Mucosa of stomach (tissue), 1 donor: ENCODE results near the gene IQCK.
"Not testable (repeated sequence)": the region's sequence is repeated elsewhere in the genome, so short reads cannot be mapped to it uniquely, and the experiment has no call there.

Source experiments
- H3K27me3 ChIP-seq: one replicate; pipeline ENCODE4 v1.7.0; 2013; ENCODE audit warnings: mild to moderate bottlenecking, low read length; ENCODE audit not compliant: control insufficient read depth, insufficient read depth
- H3K36me3 ChIP-seq: one replicate; pipeline ENCODE4 v1.7.0; 2013; ENCODE audit warnings: low read length; ENCODE audit not compliant: control insufficient read depth, insufficient read depth
- H3K4me1 ChIP-seq: one replicate; pipeline ENCODE4 v1.7.0; 2013; ENCODE audit warnings: mild to moderate bottlenecking, low read length; ENCODE audit not compliant: control insufficient read depth, insufficient read depth
- H3K4me3 ChIP-seq: one replicate; pipeline ENCODE4 v1.7.0; 2013; ENCODE audit warnings: low read length
- H3K9ac ChIP-seq: one replicate; pipeline ENCODE4 v1.7.0; 2013; ENCODE audit warnings: mild to moderate bottlenecking, low read length, moderate library complexity
- H3K9me3 ChIP-seq: one replicate; pipeline ENCODE4 v1.7.0; 2013; ENCODE audit warnings: mild to moderate bottlenecking, low read length, moderate library complexity; ENCODE audit not compliant: control insufficient read depth
- donor health status: Pancreatic carcinoma.

Gene IQCK

DNA sequence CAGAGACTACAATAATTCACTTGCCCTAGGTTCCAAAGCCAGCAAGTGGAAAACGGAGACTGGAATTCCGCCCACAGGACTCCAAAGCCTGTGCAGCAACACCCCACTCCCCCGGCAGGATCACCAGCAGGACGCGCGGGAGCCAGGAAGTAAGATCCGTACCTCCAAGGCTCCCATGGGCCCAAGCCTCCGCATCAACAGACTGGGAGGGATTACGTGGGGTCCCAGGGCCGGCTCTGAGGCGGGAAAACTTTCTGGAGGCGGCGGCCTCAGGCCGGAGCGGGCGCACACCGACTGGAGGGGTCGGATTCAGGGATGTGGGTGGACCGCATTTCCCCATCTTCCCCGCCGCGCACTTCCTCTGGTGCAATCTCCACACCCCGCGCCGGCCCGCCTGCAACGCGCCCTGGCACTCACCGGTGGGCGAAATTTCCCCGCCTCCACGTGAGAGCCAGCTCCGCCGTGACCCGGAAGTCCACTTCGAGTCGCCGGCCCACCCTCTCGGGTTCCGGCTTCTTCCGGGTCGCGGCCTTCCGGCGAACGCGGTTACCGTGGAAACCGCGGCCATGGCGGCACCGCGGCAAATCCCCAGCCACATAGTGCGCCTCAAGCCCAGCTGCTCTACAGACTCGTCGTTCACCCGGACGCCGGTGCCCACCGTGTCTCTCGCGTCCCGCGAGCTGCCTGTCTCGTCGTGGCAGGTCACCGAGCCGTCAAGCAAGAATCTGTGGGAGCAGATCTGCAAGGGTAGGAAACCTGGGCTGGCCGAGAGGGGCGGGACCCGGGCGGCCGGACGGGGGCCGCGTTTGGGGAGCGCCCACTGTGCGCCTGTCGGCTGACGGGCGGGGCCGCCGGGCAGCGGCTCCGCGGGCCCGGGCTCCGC is at the start of gene IQCK, which contains the start of gene KNOP1:
Gene IQCK (plus strand): TSS at position 531 of the 883 bp plus-strand sequence. CDS start 36 bp downstream, at position 567.
Gene KNOP1 (minus strand): TSS at position 487 of the 883 bp plus-strand sequence. CDS start 3,192 bp downstream, outside the sequence.
- Histone ChIP-seq H3K9ac (peak within 1 kb of the TSS; percentile 78), H3K36me3 (no peaks in the 10 kb centered on the region), H3K27me3 (no peaks in the 10 kb centered on the region), H3K4me1 (peaks cover 10% of the 10 kb centered on the region), H3K9me3 (no peaks in the 10 kb centered on the region), H3K4me3 (peak within 1 kb of the TSS; percentile 86)

GRCh38 chr16:19672378-19672777 is 45.7 kb upstream of the IQCK start:
- no peak overlapping the region for H3K9ac ChIP-seq
- no peaks in the 10 kb centered on the region for H3K27me3 ChIP-seq
- H3K4me3 ChIP-seq, result no peak overlapping the region
- H3K36me3 ChIP-seq, result no peaks in the 10 kb centered on the region
- no peaks in the 10 kb centered on the region for H3K4me1 ChIP-seq
- H3K9me3 ChIP-seq, result no peaks in the 10 kb centered on the region

DNA sequence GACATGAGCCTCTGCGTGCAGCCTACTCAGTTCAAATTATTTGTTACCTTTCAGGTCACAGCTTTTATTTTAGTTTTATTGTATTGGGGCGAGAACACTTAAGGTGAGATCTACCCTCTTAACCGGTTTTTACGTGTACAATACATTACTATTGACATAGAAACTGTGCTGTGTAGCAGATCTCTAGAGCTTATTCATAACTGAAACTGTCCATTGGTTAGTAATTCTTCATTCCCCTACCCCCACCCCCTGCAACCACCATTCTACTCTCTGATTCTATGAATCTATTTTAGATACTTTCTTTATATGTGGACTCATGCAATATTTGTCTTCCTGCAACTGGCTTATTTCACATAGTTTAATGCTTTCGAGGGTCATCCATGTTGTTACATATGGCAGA is 43.6 kb upstream of the IQCK start:
- H3K9me3 ChIP-seq, result no peaks in the 10 kb centered on the region
- H3K4me3 ChIP-seq, result no peak overlapping the region
- H3K4me1 ChIP-seq, result no peaks in the 10 kb centered on the region
- H3K36me3 ChIP-seq, result no peaks in the 10 kb centered on the region
- no peak overlapping the region for H3K9ac ChIP-seq
- H3K27me3 ChIP-seq, result no peaks in the 10 kb centered on the region

GRCh38 chr16:19677402-19677801 is 40.7 kb upstream of the IQCK start:
- no peaks in the 10 kb centered on the region for H3K27me3 ChIP-seq
- H3K9me3 ChIP-seq, result no peaks in the 10 kb centered on the region
- H3K36me3 ChIP-seq, result no peaks in the 10 kb centered on the region
- no peaks in the 10 kb centered on the region for H3K4me1 ChIP-seq
- no peak overlapping the region for H3K4me3 ChIP-seq
- no peak overlapping the region for H3K9ac ChIP-seq

GRCh38 chr16:19678804-19679203 is 39.3 kb upstream of the IQCK start:
- H3K4me1 ChIP-seq, result no peaks in the 10 kb centered on the region
- H3K4me3 ChIP-seq, result no peak overlapping the region
- H3K9ac ChIP-seq, result no peak overlapping the region
- no peaks in the 10 kb centered on the region for H3K36me3 ChIP-seq
- no peaks in the 10 kb centered on the region for H3K9me3 ChIP-seq
- H3K27me3 ChIP-seq, result no peaks in the 10 kb centered on the region

- not testable (repeated sequence) for H3K4me3 ChIP-seq, H3K4me1 ChIP-seq, H3K9ac ChIP-seq, H3K9me3 ChIP-seq, H3K36me3 ChIP-seq, H3K27me3 ChIP-seq
These were observed 38.8 kb upstream of the IQCK start for GRCh38 chr16:19679281-19679680.

DNA sequence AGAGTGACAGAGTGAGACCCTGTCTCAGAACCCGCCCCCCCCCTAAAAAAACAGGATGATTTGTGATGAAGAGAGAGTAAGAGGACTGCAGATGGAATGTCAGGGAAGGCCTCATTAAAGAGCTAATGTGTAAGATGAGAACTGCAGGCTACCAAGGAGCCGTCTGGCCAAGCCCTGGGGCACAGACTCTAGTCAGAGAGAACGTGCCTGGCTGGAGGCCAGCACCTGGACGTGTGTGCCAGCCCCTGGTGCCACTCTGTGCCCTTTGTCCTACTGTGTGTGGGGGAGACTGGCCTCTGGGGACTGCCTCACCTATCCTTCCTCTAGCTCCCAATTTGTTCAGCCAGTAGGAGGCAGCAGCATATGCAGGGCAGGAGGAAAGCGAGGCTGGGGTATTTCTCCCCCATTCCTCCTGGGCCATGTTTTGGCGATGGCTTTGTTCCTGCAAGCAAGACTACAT is 37.2 kb upstream of the IQCK start:
- Histone ChIP-seq H3K9me3 (no peaks in the 10 kb centered on the region), H3K4me1 (no peaks in the 10 kb centered on the region), H3K9ac (no peak overlapping the region), H3K4me3 (no peak overlapping the region), H3K27me3 (no peaks in the 10 kb centered on the region), H3K36me3 (no peaks in the 10 kb centered on the region)

DNA sequence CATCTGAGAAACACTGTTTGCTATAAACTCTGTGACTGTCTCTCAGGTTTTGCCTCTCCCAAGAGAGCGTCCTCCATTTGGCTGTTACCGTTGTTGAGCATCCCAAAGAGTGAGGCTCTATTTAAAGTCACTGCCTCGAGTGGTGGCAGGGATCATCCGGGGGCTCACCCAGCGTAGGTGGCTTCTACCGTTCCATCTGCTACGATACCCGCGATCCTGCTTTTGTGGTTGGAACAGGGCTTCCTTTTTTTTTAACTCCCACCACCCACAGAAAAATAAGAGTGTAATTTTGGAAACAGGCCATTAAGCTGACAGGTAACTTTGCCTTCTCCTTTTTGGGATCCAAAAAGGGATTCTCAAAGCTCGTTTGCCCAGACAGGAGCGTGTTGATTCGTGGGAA is 36.4 kb upstream of the IQCK start:
- Histone ChIP-seq H3K27me3 (no peaks in the 10 kb centered on the region), H3K9ac (no peak overlapping the region), H3K4me3 (no peak overlapping the region), H3K36me3 (no peaks in the 10 kb centered on the region), H3K4me1 (no peaks in the 10 kb centered on the region), H3K9me3 (no peaks in the 10 kb centered on the region)

DNA sequence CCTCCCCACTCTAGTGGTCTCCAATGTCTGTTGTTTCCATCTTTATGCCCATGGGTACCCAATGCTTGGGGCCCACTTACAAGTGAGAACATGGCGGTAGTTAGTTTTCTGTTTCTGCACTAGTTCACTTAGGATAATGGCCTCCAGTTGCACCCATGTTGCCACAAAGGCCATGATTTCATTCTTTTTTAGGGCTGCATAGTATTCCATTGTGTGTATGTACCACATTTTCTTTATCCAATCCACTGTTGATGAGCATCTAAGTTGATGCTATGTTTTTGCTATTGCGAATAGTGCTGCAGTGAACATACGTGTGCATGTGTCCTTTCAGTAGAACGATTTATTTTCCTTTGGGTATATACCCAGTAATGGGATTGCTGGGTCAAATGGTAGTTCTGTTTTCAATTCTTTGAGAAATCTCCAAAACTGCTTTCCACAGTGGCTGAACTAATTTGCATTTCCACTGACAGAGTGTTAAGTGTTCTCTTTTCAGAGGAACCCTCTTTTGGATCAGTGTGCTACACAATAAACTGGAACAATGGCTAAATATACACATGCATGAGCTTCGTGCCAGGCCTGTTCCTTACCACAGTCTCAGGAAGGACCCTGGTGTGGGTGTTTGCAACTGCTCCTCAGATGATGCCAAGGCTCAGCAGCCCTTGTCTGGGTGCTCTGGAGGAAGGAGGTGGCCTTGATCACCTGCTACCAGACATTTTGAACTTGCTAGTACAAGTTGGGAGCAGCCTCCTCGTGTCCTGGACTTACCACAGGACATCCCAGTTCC is 34.4 kb upstream of the IQCK start:
- H3K9ac ChIP-seq, result no peak overlapping the region
- no peaks in the 10 kb centered on the region for H3K36me3 ChIP-seq
- no peak overlapping the region for H3K4me3 ChIP-seq
- H3K9me3 ChIP-seq, result no peaks in the 10 kb centered on the region
- H3K4me1 ChIP-seq, result peaks cover 7% of the 10 kb centered on the region
- no peaks in the 10 kb centered on the region for H3K27me3 ChIP-seq

DNA sequence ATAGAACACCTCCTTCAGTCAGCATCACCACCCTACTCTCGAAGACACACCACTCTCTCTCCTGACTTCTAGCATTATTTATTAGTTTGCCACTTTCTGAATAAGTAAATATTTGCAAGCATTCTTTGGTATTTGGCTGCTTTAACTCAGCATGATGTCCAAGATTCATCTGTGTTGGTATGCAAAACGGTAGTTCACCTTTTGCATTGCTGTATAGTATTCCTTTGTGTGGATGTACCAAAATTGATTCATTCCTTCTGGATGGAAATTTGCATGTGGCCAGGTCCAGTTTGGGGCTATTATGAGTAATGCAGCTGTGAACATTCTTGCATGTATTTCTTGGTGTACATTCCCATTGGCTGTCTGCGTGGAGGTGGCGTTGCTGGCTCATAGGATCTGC is 32.9 kb upstream of the IQCK start:
- Histone ChIP-seq H3K4me1 (peaks cover 8% of the 10 kb centered on the region), H3K9ac (no peak overlapping the region), H3K36me3 (no peaks in the 10 kb centered on the region), H3K27me3 (no peaks in the 10 kb centered on the region), H3K4me3 (no peak overlapping the region), H3K9me3 (no peaks in the 10 kb centered on the region)

GRCh38 chr16:19687279-19687678 is 30.8 kb upstream of the IQCK start:
- no peaks in the 10 kb centered on the region for H3K27me3 ChIP-seq
- H3K36me3 ChIP-seq, result peaks cover 5% of the 10 kb centered on the region
- no peak overlapping the region for H3K4me3 ChIP-seq
- no peaks in the 10 kb centered on the region for H3K9me3 ChIP-seq
- H3K9ac ChIP-seq, result no peak overlapping the region
- H3K4me1 ChIP-seq, result peaks cover 8% of the 10 kb centered on the region

DNA sequence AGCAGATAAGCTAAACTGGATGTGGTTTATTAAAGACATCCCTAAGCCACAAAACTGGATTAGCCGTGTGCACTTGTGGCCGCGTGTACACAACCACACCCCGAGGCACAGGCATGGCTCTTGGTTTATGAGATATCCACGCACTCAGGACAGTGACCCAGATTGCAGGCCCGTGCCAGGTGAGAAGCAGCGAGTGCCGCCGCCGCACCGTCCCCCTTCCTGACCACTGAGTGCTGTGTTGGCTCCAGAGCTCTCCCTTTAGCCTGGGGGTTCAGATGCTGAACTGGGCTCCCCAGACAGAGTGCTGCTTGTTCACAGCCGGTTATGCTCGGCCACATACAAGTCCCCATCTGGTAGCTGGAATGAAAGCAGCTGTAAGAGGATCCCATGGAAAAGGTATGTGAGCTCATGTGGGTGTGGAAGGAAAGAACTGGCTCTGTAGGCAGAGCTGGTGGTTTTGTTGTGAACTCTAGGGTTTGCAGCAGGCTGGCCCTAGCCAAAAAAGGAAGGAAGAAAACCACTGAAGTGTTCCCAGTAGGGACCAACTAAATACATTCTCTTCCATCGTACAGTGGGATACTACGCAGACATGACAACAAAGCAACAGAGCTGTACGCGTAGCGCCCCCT is 29.6 kb upstream of the IQCK start:
- H3K9me3 ChIP-seq, result no peaks in the 10 kb centered on the region
- H3K9ac ChIP-seq, result no peak overlapping the region
- peaks cover 8% of the 10 kb centered on the region for H3K4me1 ChIP-seq
- H3K36me3 ChIP-seq, result peaks cover 5% of the 10 kb centered on the region
- H3K27me3 ChIP-seq, result no peaks in the 10 kb centered on the region
- no peak overlapping the region for H3K4me3 ChIP-seq
